Esophagus squamous epithelium (tissue), 5 donors: Measurements from ENCODE around the gene LPO. TPM values are rescaled to one million over a fixed set of nuclear protein-coding genes. Genes with fewer than 3 reads are reported as not detected.

Source experiments
- DNase-seq: peaks from one replicate; lab custom pipeline; 2025; lab: John Stamatoyannopoulos, UW
- H3K27ac ChIP-seq, 4 donors: fragments of 200-600 bp; sonication (generic); one replicate each; pipeline ENCODE4 v1.5.1; 2016 to 2019; ENCODE audit warnings: mild to moderate bottlenecking in 1 of 4
- H3K27me3 ChIP-seq, 4 donors: fragments of 200-600 bp; sonication (generic); 1 replicate in 3 of 4; 2 replicates in 1 of 4; pipeline versions ENCODE4 v1.5.1 to v1.6.0; 2017 to 2021; ENCODE audit warnings: antibody characterized with exemption in 1 of 4
- H3K36me3 ChIP-seq, 3 donors: fragments of 200-600 bp; sonication (generic); one replicate each; pipeline ENCODE4 v1.5.1; 2016 to 2019
- H3K4me1 ChIP-seq, 3 donors: fragments of 200-600 bp; sonication (generic); one replicate each; pipeline ENCODE4 v1.5.1; 2017 to 2019
- H3K4me3 ChIP-seq, 4 donors: fragments of 200-600 bp; sonication (generic); 1 replicate in 3 of 4; 2 replicates in 1 of 4; pipeline ENCODE4 v1.5.1; 2016 to 2019; ENCODE audit warnings: mild to moderate bottlenecking in 2 of 4, moderate library complexity in 1 of 4
- H3K9me3 ChIP-seq, 3 donors: fragments of 200-600 bp; sonication (generic); one replicate each; pipeline ENCODE4 v1.5.1; 2016 to 2019
- POLR2A ChIP-seq, 4 donors: fragments of 450-650 bp; IDR thresholded peaks; one replicate each; pipeline ENCODE4 v1.6.1; 2017; ENCODE audit warnings: antibody characterized with exemption in 4 of 4, mild to moderate bottlenecking in 4 of 4, moderate library complexity in 3 of 4
- WGBS, 2 donors: methylation state at CpG; one replicate each; pipeline ENCODE4 v1.1.5; 2018; 5-methylcytosine and 5-hydroxymethylcytosine counted together
- intact Hi-C: fragments of 100-400 bp; cut with DNase I; formaldehyde crosslinking; loops from one replicate; pipeline ENCODE4 v1.15.0; 2022
- total RNA-seq, 4 donors: library from RNA; depleted of rRNA; stranded (reverse); fragments of >200 nt; gene quantifications; one replicate each; pipeline ENCODE4 v1.1.0, GENCODE V29; 2016
- TF ChIP-seq, protein P1 (sequence below), 6 experiments: fragments of 450-650 bp in 4 of 6; fragments of 200-600 bp in 2 of 6; sonication (generic) in 2 of 6; IDR thresholded peaks; one replicate each; pipeline ENCODE4 v1.5.1; 2016 to 2019; ENCODE audit warnings: antibody characterized with exemption in 6 of 6, mild to moderate bottlenecking in 4 of 6, moderate library complexity in 4 of 6
- donor health status: DM: yes; HTN: yes; CAD: no.

Gene LPO
- total RNA-seq, 4 donors from 2014 or later, result 0.27 to 2.5 TPM; not detected in 2

DNA sequence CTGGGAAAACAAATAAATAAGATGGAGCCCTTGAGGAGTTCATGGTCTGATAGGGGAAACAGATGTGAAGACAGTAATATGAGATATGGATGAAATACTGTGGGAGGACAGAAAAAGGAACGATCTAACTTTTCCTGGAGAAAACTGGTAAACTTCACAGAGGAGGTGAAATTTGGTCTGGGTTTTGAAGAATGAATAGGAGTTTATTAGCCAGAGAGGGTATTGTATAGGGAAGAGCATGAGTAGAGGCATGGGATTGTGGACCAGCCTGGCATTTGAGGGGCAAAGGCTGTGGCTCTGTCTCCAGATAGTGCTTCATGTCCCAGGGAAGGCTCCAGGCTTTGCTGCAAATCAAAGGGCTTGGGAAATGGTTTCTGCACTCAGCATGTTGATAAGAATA is 1.6 kb downstream of the LPO start:
- DNase-seq, result no peak
- H3K36me3 ChIP-seq, result no peaks in the 10 kb centered on the region
- peaks cover 0 to 95% (median 1%) of the 10 kb centered on the region in 4 donors for H3K27me3 ChIP-seq
- H3K9me3 ChIP-seq, result no peaks in the 10 kb centered on the region
- intact Hi-C loops, result no loop called here
- 71 to 81% methylated on average over 1 of the region's 1 CpG for WGBS, 2 donors
- no peak overlapping the region for H3K27ac ChIP-seq
- TF ChIP-seq POLR2A (IDR thresholded peaks at IDR 0.05), result no peak
- TF ChIP-seq, protein P1, sequence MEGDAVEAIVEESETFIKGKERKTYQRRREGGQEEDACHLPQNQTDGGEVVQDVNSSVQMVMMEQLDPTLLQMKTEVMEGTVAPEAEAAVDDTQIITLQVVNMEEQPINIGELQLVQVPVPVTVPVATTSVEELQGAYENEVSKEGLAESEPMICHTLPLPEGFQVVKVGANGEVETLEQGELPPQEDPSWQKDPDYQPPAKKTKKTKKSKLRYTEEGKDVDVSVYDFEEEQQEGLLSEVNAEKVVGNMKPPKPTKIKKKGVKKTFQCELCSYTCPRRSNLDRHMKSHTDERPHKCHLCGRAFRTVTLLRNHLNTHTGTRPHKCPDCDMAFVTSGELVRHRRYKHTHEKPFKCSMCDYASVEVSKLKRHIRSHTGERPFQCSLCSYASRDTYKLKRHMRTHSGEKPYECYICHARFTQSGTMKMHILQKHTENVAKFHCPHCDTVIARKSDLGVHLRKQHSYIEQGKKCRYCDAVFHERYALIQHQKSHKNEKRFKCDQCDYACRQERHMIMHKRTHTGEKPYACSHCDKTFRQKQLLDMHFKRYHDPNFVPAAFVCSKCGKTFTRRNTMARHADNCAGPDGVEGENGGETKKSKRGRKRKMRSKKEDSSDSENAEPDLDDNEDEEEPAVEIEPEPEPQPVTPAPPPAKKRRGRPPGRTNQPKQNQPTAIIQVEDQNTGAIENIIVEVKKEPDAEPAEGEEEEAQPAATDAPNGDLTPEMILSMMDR (IDR thresholded peaks at IDR 0.05), result no peak
- H3K4me3 ChIP-seq, result no peak overlapping the region
- no peaks in the 10 kb centered on the region for H3K4me1 ChIP-seq

DNA sequence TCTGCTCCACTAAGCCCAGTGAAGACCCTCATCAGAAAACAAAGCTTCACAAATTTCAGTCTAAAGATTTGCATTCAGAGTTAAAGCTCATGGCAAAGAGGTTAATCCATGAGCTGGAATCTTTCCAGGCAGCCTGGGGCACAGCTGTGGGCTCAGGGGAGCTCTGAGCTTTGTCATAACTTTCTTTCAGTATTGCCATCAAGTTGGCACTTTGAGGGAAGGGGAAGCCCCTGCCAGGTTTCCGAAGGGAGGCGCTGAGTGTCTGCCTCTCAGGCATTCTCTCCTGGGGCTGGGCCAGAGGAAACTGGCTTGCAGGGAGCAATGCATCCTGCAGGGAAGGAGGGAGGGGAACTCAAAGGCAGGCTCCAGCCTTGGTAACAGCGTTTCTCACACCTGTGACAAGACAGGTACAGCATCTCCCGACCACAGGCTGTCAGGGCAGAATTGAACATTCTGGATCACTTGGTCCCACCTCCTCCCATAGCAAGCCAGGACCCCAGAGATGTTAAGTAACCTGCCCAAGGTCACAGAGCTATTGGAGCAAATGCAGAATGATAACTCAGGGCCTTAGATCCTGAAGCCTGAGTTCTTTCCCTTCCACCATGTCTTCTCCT is 3.9 kb downstream of the LPO start:
- WGBS, 2 donors, result 17% methylated on average over 1 of the region's 4 CpGs; no CpG with 5 or more reads in 1 of the 2 donors
- H3K4me3 ChIP-seq, result no peak overlapping the region
- H3K36me3 ChIP-seq, result no peaks in the 10 kb centered on the region
- TF ChIP-seq, protein P1 (IDR thresholded peaks at IDR 0.05), result no peak
- TF ChIP-seq POLR2A (IDR thresholded peaks at IDR 0.05), result no peak
- H3K27me3 ChIP-seq, result peaks cover 0 to 89% (median 1%) of the 10 kb centered on the region in 4 donors
- H3K27ac ChIP-seq, result no peak overlapping the region
- intact Hi-C loops, result no loop called here
- H3K4me1 ChIP-seq, result no peaks in the 10 kb centered on the region
- no peak for DNase-seq
- H3K9me3 ChIP-seq, result no peaks in the 10 kb centered on the region

DNA sequence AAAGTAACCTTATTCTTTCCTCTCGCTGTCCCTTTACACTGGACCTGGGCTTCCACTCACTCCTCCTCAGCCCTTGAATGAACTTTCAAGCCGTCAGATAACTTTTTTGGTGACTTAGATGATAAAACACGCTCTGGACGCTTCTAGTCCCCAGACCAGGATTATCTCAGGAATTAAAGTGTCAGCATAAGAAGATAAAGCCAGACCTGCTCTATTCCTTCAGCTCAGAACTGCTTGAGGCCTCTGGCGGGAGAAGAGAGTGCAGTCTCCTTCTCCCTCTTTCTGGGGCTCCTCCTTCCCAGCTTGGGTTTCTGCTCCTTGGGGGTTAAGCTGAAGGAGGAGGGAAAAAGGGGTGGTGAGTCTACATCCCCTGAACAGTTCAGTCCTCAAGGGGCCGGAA is 6.6 kb downstream of the LPO start:
- WGBS, 2 donors, result 68 to 78% methylated on average over 6 of the region's 6 CpGs
- no peak overlapping the region for H3K27ac ChIP-seq
- no peak for TF ChIP-seq POLR2A (IDR thresholded peaks at IDR 0.05)
- TF ChIP-seq, protein P1 (IDR thresholded peaks at IDR 0.05), result no peak
- intact Hi-C loops, result no loop called here
- no peak overlapping the region for H3K4me3 ChIP-seq
- H3K4me1 ChIP-seq, result peaks cover 8 to 13% (median 9%) of the 10 kb centered on the region in 3 donors
- H3K27me3 ChIP-seq, result peaks cover 0 to 86% (median 1%) of the 10 kb centered on the region in 4 donors
- no peaks in the 10 kb centered on the region for H3K9me3 ChIP-seq
- DNase-seq, result no peak
- no peaks in the 10 kb centered on the region for H3K36me3 ChIP-seq

DNA sequence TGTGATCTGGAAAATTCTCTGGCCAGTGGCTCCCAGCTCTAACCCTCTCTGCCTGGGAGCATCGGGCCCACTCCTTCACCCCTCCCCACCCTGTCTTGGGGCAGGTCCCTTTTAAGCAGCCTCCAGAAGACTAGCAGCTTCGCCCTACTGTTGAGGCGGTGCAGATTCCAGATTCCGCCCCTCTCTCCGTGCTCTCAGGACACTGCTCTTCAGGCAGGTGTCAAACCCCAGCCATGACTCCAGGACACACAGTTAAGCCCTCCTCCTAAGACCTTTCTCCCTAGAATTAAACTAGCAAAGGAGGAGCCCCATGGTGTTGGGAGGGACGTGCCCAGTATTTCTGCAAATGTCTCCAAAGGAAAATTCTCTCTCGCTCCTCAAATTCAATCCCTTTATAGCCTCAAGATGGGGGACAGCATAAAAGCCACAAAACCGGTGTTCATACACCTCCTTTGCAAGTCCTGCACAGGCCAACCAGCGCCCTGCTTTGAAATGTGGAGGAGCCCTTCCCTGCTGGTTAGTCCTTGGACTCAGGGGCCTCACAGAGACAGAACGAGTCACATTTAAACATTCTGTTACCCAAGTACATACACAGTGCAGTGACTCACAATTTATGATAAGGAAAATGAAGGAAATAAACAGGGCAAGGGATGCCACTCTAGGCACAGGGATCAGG is 7.2 kb downstream of the LPO start:
- 55 to 76% methylated on average over 7 to 8 of the region's 10 CpGs for WGBS, 2 donors
- Histone ChIP-seq H3K27me3 (peaks cover 0 to 86% (median 3%) of the 10 kb centered on the region in 4 donors), H3K36me3 (no peaks in the 10 kb centered on the region), H3K4me3 (no peak overlapping the region), H3K9me3 (no peaks in the 10 kb centered on the region), H3K27ac (no peak overlapping the region), H3K4me1 (peaks cover 8 to 14% (median 9%) of the 10 kb centered on the region in 3 donors)
- DNase-seq, result no peak
- TF ChIP-seq POLR2A (IDR thresholded peaks at IDR 0.05), result no peak
- TF ChIP-seq, protein P1 (IDR thresholded peaks at IDR 0.05), result no peak
- intact Hi-C loops, result no loop called here

DNA sequence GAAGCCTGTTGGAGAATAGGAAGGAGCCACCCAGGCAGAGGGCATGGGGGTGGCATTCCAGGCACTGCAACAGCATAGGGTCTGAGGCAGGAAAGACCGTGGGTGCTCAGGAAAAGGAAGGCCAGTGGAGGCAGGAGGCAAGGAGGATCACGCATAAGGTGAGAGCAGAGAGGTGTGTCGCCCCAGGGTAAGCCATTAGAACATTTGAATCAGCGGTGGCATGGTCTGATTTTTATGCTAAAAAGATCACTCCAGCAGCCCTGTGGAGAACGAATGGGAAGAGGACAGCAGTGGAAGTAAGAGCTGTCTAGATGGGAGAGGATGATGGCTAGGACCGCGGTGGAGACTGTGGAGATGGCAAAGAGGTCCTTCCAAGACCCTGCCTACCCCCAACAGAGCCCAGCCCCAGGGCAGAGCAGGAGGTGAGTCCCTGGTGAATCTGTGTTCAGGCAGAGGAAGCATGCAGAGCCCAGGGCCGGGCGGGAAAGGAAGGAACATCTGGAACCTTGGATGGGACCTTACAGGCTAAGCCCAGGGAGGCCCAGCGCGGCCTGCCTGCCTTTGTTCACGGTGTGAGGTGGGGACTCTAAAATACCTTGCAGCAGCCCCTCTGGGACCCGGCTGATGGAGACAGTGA is 7.8 kb downstream of the LPO start:
- DNase-seq, result no peak

More for the DNA sequence above, 7.8 kb downstream of the LPO start:
- intact Hi-C loops, result no loop called here
- Histone ChIP-seq H3K36me3 (no peaks in the 10 kb centered on the region), H3K27me3 (peaks cover 0 to 86% (median 3%) of the 10 kb centered on the region in 4 donors), H3K4me3 (no peak overlapping the region), H3K4me1 (peaks cover 8 to 14% (median 9%) of the 10 kb centered on the region in 3 donors), H3K27ac (no peak overlapping the region), H3K9me3 (no peaks in the 10 kb centered on the region)
- TF ChIP-seq POLR2A (IDR thresholded peaks at IDR 0.05), result no peak
- TF ChIP-seq, protein P1 (IDR thresholded peaks at IDR 0.05), result no peak
- 79 to 80% methylated on average over 10 to 13 of the region's 13 CpGs for WGBS, 2 donors
